RWPE2 (cell line): ENCODE results near the gene ATXN2L.

ENCODE experiments used
- ATAC-seq: fragments of 200-7000 bp; cut with Tn5 transposase; 3 replicates; pipeline ENCODE4 v1.9.1; 2021; ENCODE audit warnings: low read depth
- DNase-seq: peaks from one replicate; pipeline ENCODE4 v3.0.0-alpha.2; 2020; ENCODE audit warnings: low spot score
- H3K27ac ChIP-seq: fragments of 450-650 bp; 2 replicates; pipeline ENCODE4 v1.5.1; 2017; ENCODE audit warnings: mild to moderate bottlenecking; ENCODE audit not compliant: poor library complexity, severe bottlenecking
- H3K27me3 ChIP-seq: fragments of 250-450 bp; sonication (Bioruptor Pico); 2 replicates; pipeline ENCODE4 v1.5.1; 2021; ENCODE audit warnings: mild to moderate bottlenecking, moderate library complexity; ENCODE audit not compliant: insufficient read depth, poor library complexity, severe bottlenecking
- H3K36me3 ChIP-seq: fragments of 250-450 bp; sonication (Bioruptor Pico); 2 replicates; pipeline ENCODE4 v1.5.1; 2020; ENCODE audit warnings: low read depth, mild to moderate bottlenecking, moderate library complexity
- H3K4me1 ChIP-seq: fragments of 250-450 bp; sonication (Bioruptor Pico); 2 replicates; pipeline ENCODE4 v1.5.1; 2021; ENCODE audit warnings: mild to moderate bottlenecking, moderate library complexity; ENCODE audit not compliant: insufficient read depth, poor library complexity, severe bottlenecking
- H3K4me3 ChIP-seq: fragments of 250-450 bp; sonication (Bioruptor Pico); 2 replicates; pipeline ENCODE4 v1.5.1; 2021; ENCODE audit warnings: mild to moderate bottlenecking, moderate library complexity; ENCODE audit not compliant: severe bottlenecking
- H3K9me3 ChIP-seq: fragments of 250-450 bp; sonication (Bioruptor Pico); 2 replicates; pipeline ENCODE4 v1.5.1; 2021; ENCODE audit warnings: mild to moderate bottlenecking, moderate library complexity; ENCODE audit not compliant: severe bottlenecking
- TF ChIP-seq, protein P1 (sequence below): fragments of 450-650 bp; IDR thresholded peaks from one replicate; pipeline ENCODE4 v1.5.1; 2017; ENCODE audit warnings: mild to moderate bottlenecking, moderate library complexity; ENCODE audit not compliant: poor library complexity, severe bottlenecking

The ATXN2L gene

DNA sequence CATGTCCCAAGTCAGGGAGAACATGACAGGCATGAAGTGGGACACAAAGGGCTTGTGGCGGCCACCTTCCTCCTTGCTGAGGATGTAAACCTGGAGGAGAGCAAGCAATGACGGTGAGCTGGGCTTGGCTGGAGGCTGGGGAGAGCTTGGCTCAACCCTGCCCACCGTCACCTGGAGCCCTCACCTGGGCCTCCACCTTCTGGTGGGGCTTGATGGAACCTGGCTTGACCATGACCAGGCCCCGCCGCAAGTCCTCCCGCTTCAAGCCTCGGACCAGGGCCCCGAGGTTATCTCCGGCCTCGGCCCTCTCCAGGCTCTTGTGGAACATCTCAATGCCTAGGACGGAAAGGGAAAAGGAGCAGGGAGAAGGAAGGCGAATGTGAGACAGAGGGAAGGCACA, 21.0 kb downstream of the ATXN2L start:
- Histone ChIP-seq H3K27me3 (no peaks in the 10 kb centered on the region), H3K4me3 (no peak overlapping the region), H3K4me1 (no peaks in the 10 kb centered on the region), H3K36me3 (peaks cover 40% of the 10 kb centered on the region), H3K27ac (no peak overlapping the region), H3K9me3 (no peaks in the 10 kb centered on the region)
- ATAC-seq = no peak
- DNase-seq = no peak
- TF ChIP-seq, protein P1, sequence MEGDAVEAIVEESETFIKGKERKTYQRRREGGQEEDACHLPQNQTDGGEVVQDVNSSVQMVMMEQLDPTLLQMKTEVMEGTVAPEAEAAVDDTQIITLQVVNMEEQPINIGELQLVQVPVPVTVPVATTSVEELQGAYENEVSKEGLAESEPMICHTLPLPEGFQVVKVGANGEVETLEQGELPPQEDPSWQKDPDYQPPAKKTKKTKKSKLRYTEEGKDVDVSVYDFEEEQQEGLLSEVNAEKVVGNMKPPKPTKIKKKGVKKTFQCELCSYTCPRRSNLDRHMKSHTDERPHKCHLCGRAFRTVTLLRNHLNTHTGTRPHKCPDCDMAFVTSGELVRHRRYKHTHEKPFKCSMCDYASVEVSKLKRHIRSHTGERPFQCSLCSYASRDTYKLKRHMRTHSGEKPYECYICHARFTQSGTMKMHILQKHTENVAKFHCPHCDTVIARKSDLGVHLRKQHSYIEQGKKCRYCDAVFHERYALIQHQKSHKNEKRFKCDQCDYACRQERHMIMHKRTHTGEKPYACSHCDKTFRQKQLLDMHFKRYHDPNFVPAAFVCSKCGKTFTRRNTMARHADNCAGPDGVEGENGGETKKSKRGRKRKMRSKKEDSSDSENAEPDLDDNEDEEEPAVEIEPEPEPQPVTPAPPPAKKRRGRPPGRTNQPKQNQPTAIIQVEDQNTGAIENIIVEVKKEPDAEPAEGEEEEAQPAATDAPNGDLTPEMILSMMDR = no peak

DNA sequence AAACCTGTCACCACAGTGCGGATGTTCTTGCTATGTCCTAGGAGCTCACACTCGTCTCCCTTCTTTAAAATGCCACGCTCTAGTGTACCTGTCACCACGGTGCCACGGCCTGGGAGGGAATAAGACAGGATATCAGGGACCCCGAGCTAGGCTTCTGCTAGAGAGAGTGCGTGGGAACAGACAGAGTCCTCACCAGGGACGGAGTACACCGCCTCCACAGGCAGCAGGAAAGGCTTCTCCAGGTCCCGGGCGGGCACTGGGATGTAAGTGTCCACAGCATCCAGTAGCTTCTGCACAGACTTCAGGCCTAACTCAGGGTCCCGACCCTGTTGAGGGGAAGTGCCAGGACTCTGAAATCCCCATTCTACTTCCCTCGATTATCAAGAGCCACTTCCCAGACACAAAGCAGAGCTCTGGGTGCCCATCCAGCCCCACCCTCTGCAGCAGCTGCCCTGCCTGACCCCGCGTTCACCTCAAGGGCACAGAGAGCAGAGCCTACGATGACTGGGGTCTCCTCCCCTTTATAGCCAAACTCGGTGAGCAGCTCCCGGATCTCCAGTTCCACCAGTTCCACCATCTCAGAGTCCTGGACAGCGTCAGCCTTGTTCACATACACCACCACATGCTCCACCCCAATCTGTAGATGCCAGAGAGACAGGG, 21.6 kb downstream of the ATXN2L start:
- H3K4me1 ChIP-seq = no peaks in the 10 kb centered on the region
- peaks cover 40% of the 10 kb centered on the region for H3K36me3 ChIP-seq
- TF ChIP-seq, protein P1 = no peak
- no peak overlapping the region for H3K27ac ChIP-seq
- ATAC-seq (no peak), DNase-seq (no peak)
- no peaks in the 10 kb centered on the region for H3K9me3 ChIP-seq
- no peaks in the 10 kb centered on the region for H3K27me3 ChIP-seq
- no peak overlapping the region for H3K4me3 ChIP-seq

DNA sequence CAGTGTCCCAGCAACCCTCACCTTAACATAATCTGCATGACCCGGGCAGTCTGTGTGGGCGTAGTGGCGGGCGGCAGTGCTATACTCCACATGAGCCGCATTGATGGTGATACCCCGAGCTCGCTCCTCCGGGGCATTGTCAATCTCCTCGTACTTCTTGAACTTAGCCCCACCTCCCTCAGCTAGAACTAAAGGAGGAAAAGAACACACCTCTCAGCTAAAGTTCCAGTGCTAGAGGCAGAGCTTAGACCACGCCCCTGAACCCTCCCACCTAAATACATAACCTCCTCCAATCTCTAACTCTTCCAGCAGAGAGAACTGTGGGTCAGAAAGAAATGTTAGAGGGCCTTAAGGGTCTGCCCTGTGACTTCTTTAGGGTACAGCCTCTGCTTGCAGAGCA, 22.5 kb downstream of the ATXN2L start:
- no peaks in the 10 kb centered on the region for H3K4me1 ChIP-seq
- no peaks in the 10 kb centered on the region for H3K27me3 ChIP-seq
- peak overlapping the region; percentile 43 for H3K27ac ChIP-seq
- no peaks in the 10 kb centered on the region for H3K9me3 ChIP-seq
- H3K4me3 ChIP-seq = peak overlapping the region; percentile 72
- H3K36me3 ChIP-seq = peaks cover 40% of the 10 kb centered on the region
- no peak for ATAC-seq
- no peak for DNase-seq
- TF ChIP-seq, protein P1 = no peak

DNA sequence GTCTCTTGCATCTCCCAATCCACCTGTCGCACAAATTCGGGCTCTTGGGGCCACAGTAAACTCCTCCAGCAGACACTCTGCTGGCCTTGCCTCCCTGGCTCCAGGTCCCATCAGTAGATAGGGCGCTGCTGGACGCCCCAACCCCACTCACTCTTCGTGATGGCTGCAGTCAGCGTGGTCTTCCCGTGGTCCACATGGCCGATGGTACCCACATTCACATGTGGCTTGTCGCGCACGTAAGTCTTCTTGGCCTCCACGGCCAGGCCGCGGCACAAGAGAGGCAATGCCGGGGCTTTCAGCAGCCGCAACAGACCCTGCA, 22.9 kb downstream of the ATXN2L start:
- ATAC-seq (no peak), DNase-seq (no peak)
- H3K9me3 ChIP-seq = no peaks in the 10 kb centered on the region
- peak overlapping the region; percentile 43 for H3K27ac ChIP-seq
- H3K4me1 ChIP-seq = no peaks in the 10 kb centered on the region
- H3K36me3 ChIP-seq = peaks cover 40% of the 10 kb centered on the region
- TF ChIP-seq, protein P1 = no peak
- H3K27me3 ChIP-seq = no peaks in the 10 kb centered on the region
- H3K4me3 ChIP-seq = peak overlapping the region; percentile 72

DNA sequence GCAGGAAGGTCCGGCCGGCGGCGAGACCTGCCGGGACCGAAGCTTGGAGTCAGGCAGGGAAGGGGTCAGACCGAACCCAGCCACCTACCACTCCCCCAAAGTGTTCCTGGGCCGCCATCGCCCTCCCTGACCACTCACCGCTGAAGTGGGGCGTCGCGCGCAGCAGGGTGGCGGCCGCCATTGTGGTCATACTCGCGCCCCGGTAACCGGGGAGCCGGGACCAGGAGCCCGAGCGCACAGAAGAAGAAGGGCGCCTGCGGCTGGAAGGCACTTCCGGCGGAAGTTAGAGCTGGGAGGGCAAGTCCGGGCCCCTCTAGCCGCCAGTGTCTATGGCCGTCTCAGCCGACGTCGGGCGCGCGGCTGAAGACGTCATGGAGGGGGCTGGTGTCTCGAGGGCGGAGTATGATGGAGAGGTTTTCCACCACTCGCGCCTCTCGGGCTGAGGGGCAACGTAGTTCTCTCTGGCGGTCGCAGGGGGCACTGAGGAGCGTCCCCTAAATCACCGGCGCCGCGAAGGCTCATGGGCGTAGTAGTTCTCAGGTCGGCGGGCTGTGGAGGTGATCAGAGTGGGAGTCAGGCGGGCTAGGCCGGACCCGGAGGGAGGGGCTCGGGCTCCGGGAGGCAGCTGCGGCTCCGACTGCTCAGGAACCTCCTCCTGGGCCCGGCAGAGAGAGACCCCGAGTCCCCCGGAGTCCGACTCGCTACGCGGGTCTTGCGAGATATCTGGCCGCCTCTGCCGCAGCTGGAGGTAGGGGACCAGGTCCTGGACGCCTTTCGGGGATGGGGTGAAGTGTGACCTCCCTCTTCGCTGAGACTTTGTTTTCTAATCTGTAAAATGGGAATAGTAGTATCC, 23.5 kb downstream of the ATXN2L start, which contains the start of gene TUFM:
Gene TUFM (minus strand): TSS at position 269 of the 853 bp plus-strand sequence. CDS start 79 bp downstream, at position 190.
- peak; percentile 97 for DNase-seq
- ATAC-seq = peak; percentile 89
- TF ChIP-seq, protein P1 = peak; percentile 79
- Histone ChIP-seq H3K27ac (peak within 1 kb of the TSS; percentile 43), H3K4me3 (peak within 1 kb of the TSS; percentile 72), H3K4me1 (no peaks in the 10 kb centered on the region), H3K27me3 (no peaks in the 10 kb centered on the region), H3K9me3 (no peaks in the 10 kb centered on the region), H3K36me3 (peaks cover 40% of the 10 kb centered on the region)
